Measurements from ENCODE around the gene CALML5.

Gene CALML5

DNA sequence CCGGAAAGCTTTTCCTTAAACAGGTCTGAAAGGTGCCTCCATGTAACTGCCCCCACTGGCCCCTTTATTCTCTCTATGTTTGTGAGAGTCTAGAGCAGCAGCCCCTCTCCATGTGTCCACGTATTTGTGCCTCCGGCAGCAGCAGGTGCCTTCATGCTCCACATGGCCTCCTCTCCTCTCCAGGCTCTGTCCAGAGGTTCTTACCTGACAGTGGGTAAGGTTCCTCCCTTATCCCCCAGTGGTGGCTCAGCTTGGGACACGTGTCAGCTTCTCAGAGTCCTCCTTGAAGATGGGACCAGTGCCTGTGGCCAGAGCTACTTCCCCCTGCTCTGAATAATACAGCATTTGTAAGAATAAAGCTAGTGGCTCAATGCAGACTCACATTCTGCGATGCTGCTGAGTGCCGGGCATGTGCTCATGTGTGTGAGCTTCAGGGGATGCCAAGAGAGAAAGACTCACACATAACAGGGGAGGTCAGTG is 33.3 kb upstream of the CALML5 start:
- DNase-seq, result no peak

DNA sequence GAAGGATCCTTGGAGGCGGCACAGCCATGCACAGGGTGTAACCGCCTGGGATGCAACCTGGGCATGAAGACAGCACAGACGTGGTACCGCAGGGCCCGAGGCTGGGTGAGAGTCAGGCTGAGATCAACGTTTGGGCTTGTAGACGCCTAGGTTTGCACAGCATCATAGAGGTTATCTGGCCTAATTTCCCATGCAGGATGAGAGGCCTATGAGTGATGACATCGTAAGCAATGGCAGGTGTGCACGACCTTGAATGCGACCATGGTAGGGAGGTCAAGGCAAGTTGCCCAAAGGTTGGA is 32.9 kb upstream of the CALML5 start:
- DNase-seq, result no peak

- DNase-seq, result no peak
Measured at GRCh38 chr10:5531558-5532306, 32.4 kb upstream of the CALML5 start.

DNA sequence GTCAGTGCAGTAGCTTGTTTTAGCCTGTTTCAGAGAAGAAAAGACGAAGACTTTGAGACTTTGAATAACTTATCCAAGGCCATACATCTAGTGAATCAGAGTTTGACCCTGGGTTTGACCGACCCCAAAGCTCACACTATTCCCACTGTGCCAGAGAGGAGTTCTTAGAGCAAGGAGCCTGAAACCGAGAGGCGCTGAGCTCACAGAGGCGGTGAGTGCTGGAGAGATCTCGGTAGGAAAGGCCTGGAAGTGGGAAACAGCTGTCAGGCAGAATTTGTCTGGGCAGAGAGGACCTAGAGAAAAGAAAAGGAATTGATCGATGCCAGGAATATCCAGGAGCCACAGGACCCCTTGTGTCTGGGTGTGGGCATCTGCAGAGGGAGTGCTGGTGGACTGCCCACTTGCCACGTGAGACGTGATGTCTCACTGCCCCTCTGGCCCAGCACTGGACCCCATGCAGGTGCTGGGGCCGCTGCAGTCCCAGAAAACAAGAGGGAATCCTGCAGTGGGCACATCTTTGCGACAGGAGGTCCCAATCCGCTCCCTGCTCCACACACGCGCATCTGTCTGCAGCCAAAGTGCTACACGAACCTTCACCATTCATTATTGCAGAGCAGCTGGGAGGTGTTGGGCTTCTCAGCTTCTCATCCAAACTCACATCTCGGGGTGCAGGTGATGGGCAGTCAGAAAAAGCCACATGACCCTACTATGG is 31.6 kb upstream of the CALML5 start:
- DNase-seq, result no peak

- DNase-seq, result no peak
Measured at GRCh38 chr10:5530412-5530806, 31.0 kb upstream of the CALML5 start.

GRCh38 chr10:5529702-5530411 is 30.5 kb upstream of the CALML5 start:
- DNase-seq, result no peak

GRCh38 chr10:5528989-5529701 is 29.8 kb upstream of the CALML5 start:
- DNase-seq, result no peak

DNA sequence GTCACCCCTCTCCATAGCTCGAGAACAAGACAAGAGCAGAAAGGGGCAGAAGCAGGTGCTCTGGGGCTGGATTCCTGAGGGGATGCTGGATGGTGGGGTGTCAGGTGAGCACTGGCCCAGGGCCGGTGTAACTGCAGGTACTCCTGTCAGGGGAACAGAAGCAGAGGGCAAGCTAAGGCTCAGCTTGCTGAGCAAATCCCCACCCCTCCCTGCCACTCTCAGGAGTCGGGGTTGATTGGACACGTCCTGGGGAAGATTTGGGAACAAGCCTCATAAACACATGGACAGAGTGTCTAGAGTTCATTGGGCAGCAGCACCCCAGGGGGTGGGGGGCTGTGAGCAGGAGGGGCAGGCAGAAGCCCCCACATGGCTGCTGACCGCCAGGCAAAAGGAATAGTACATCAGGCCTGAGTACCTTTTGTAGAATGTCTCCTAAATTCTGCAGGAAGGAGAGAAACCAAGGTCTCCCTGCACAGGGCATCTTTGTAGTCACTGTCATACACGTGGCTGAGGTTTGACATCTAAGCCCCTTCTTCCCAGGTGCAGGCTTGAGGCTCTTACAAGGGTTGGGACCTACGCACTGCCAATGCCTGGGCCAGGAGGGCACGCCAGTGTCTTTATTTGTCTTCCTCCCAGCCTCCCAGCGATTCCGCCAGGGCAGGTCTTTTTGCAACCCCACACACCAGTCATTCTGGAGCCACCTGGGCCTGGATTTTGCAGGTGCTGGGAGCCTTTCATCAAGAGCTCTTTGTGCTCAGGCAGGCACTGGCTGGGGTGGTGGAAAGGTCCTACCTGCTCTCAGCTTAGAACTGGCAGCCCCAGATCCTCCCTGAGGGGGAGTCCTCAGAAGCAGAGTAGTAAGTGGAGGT is 28.2 kb upstream of the CALML5 start:
- no peak for DNase-seq

DNA sequence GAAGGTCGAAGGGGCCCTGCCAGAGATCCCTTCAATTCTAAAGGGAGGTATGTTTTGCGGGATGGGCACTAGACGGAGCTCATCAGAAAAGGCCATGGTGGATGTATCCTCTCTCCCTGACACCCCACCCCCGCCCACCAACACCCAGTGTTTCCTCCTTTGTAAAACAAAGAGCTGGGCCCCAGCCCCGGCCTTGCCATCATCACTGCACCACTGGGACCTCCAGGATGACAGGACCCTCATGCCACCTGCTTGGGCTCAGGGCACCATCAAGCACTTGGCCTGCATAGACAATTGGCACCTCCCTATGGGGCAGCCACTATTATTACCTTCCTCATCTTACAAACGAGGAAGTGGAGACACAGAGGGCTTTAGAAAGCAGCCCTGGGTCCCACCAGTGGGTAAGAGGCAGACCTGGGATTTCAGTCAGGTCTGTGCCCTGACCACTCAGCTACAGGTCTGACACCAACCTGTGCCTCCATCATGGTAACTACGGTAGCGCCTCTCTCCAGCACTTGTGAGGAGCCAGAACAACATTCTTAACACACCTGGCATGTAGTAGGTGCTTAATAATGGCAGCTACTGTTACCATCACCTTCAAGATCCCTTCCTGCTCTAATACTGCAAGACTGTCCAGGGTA is 27.4 kb upstream of the CALML5 start:
- DNase-seq, result no peak

DNA sequence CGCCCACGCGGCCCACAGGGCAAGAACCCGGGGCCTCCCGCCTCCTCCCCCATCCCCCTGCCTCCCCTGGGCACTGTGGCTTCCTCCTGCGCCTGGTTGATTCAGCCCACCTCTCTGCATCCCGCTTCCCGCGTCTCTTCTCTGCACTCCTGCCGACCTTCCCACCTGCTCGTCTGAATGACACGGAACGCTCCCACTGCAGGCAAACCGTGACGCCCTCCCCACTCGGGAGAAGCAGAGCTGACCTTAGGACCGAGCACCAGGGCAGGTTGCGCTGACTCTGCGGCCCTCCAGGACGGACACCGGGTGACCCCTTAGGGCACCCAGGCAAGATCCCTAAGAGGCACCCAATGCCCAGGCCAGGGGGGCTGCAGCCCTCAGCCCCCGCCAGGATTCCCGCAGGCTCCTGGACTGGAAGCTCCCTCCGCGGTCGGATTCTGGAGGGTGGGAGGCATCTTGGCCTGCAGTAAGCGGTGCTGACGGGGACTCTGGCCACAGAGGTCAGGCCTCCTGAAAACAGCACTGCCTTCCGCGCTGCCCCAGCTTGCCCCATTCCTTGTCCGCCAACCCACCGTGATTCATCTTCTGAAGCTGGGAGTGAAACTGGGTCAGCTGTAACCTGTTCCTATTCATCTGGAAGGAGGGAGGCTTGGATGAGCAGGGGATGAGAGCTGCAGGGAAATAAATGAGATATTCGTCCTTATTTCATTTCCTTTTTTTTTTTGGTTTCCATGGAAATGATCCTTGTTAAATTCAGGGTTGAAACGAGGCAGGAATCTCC is 26.4 kb upstream of the CALML5 start:
- no peak for DNase-seq

GRCh38 chr10:5524641-5525560 is 25.5 kb upstream of the CALML5 start, which contains the start of gene CALML3:
Gene CALML3, plus strand, starts transcription at chr10:5524961. Its CDS starts 125 bp downstream, at chr10:5525086.
- no peak for DNase-seq

GRCh38 chr10:5523796-5524574 is 24.6 kb upstream of the CALML5 start:
- no peak for DNase-seq

- no peak for DNase-seq
Measured at GRCh38 chr10:5522913-5523560, 23.7 kb upstream of the CALML5 start.

GRCh38 chr10:5519054-5519453 is 19.7 kb upstream of the CALML5 start:
- no peak for DNase-seq

GRCh38 chr10:5518143-5518542 is 18.8 kb upstream of the CALML5 start:
- DNase-seq, result no peak

DNA sequence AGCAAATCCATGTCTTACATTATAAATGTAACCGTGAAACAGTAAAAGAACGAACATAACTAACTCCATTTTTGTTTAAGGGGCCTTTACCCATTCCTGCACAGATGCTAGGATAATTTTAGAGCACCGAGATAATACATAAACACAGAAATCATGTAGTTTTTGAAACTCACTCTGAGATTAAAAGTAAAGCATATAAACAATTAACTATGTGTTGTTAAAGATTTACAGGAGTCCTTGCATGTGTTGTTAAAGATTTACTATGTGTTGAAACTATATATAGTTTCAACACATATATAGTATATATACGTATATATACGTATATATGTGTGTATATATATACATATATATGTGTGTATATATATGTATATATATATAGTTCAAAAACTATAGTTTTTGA is 18.2 kb upstream of the CALML5 start:
- no peak for DNase-seq

DNA sequence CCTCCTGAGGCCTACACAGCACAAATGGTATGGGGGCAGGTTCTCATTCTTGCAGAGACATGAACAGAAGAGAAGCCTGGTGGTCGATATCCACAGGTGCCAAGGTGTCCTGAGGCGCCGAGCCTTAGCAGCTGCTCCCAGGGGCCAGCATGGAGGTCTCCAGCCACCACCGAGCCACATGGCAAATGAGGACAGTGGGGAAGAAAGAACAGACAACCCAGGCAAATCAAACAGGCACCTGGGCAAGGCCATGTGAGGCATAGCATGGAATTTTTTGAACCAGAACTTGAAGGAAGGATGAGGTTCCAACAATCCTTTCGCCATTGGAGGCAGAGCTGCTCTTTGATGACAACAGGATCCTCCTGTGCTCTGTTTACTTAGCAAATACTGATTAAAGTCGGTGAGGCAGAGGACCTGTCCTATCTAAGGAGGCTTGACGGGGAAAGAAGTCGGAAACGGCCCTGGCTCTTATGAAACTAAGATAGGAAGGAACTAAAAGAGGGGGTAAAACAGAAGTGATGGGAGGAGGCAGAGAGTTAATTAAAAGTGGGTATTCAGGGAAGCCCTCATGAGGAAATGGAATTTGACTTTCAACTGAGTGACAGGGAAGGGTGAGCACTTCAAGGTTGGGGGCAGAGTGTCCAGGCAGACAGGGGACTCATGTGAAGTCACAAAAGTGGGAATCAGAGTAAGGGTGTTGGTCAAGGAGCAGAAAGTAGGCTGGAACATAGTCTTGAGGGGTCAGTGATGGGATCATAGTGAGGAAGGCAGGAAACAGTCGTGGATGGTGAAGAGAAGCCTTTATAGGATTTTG is 16.8 kb upstream of the CALML5 start:
- no peak for DNase-seq
